H1 (cell line): ENCODE measurements around the gene ATG2B. TPM values are rescaled to one million over a fixed set of nuclear protein-coding genes. Genes with fewer than 3 reads are reported as not detected.

Source experiments
- CTCF ChIA-PET: fragments of 300-600 bp; sonication (Branson Sonifier 250); formaldehyde crosslinking; loops from one replicate; lab custom pipeline; 2021; ENCODE audit not compliant: partially characterized antibody; lab: Charles Lee
- POLR2A ChIA-PET: fragments of 300-600 bp; sonication (Branson Sonifier 250); formaldehyde crosslinking; loops from one replicate; lab custom pipeline; 2021; ENCODE audit warnings: inconsistent platforms; ENCODE audit not compliant: partially characterized antibody; lab: Charles Lee
- DNase-seq, 2 experiments: peaks; one replicate each; pipeline versions ENCODE4 v3.0.0 to v3.0.0-alpha.2; 2010 to 2022; ENCODE audit warnings: low spot score in 2 of 2, low read depth in 1 of 2, mixed read lengths in 1 of 2
- FAIRE-seq: peaks from 2 replicates; lab custom pipeline; 2011; peaks lifted over from hg19 to GRCh38; lab: Jason Lieb, UNC
- H2AFZ ChIP-seq: 2 replicates; pipeline ENCODE4 v1.8.1; 2012; ENCODE audit warnings: low read length, inconsistent platforms
- H2AK5ac ChIP-seq: 2 replicates; pipeline ENCODE4 v1.6.1; 2013; ENCODE audit warnings: low read depth, low read length
- H2BK120ac ChIP-seq: replicated peaks from 2 replicates; pipeline ENCODE3; 2013; ENCODE audit warnings: low read depth, low read length, inconsistent platforms
- H2BK12ac ChIP-seq: 2 replicates; pipeline ENCODE4 v1.6.1; 2013; ENCODE audit warnings: low read depth, low read length
- H2BK15ac ChIP-seq: 2 replicates; pipeline ENCODE4 v1.6.1; 2013; ENCODE audit warnings: low read length
- H2BK20ac ChIP-seq: 2 replicates; pipeline ENCODE4 v1.6.1; 2013; ENCODE audit warnings: low read length
- H2BK5ac ChIP-seq: 2 replicates; pipeline ENCODE4 v1.6.1; 2013; ENCODE audit warnings: low read depth, low read length
- H3K14ac ChIP-seq: 2 replicates; pipeline ENCODE4 v1.6.1; 2013; ENCODE audit warnings: inconsistent platforms; ENCODE audit not compliant: insufficient read length
- H3K18ac ChIP-seq: 2 replicates; pipeline ENCODE4 v1.6.1; 2013; ENCODE audit warnings: low read length; ENCODE audit errors: extremely low read depth
- H3K23ac ChIP-seq: 2 replicates; pipeline ENCODE4 v1.6.1; 2013; ENCODE audit warnings: inconsistent platforms; ENCODE audit not compliant: insufficient read length
- H3K23me2 ChIP-seq: 2 replicates; pipeline ENCODE4 v1.6.1; 2013; ENCODE audit warnings: low read depth, low read length
- H3K27ac ChIP-seq: 2 replicates; pipeline ENCODE4 v1.6.1; 2011; ENCODE audit warnings: low read depth, low read length, inconsistent platforms
- H3K27me3 ChIP-seq, 4 experiments: replicated peaks in 1 of 4; 1 replicate in 1 of 4; 2 replicates in 3 of 4; pipeline versions ENCODE4 v1.6.1 to v1.8.1; 2011 to 2013; ENCODE audit warnings: low read length in 3 of 4, mild to moderate bottlenecking in 3 of 4, inconsistent platforms in 2 of 4, mixed read lengths in 2 of 4, moderate library complexity in 1 of 4; ENCODE audit not compliant: control insufficient read depth in 3 of 4, insufficient read depth in 3 of 4; ENCODE audit errors: extremely low read depth in 1 of 4
- H3K36me3 ChIP-seq, 4 experiments: 2 replicates each; pipeline versions ENCODE4 v1.6.1 to v1.8.1; 2011 to 2013; ENCODE audit warnings: mild to moderate bottlenecking in 4 of 4, low read length in 3 of 4, moderate library complexity in 2 of 4, control low read depth in 1 of 4, inconsistent platforms in 1 of 4; ENCODE audit not compliant: insufficient read depth in 4 of 4, control insufficient read depth in 2 of 4
- H3K4ac ChIP-seq: replicated peaks from 2 replicates; pipeline ENCODE3; 2013; ENCODE audit warnings: low read length, low read depth, mixed read lengths, inconsistent platforms; ENCODE audit not compliant: insufficient read length
- H3K4me1 ChIP-seq, 4 experiments: replicated peaks in 1 of 4; 1 replicate in 1 of 4; 2 replicates in 3 of 4; pipeline versions ENCODE4 v1.6.1 to v1.8.1; 2011 to 2013; ENCODE audit warnings: low read length in 3 of 4, inconsistent platforms in 2 of 4, mixed read lengths in 1 of 4; ENCODE audit not compliant: insufficient read depth in 4 of 4, control insufficient read depth in 3 of 4
- H3K4me2 ChIP-seq, 2 experiments: 2 replicates each; pipeline versions ENCODE4 v1.6.1 to v1.8.1; 2011 to 2013; ENCODE audit warnings: low read depth in 2 of 2, low read length in 2 of 2, control low read depth in 1 of 2, inconsistent platforms in 1 of 2, mild to moderate bottlenecking in 1 of 2; ENCODE audit not compliant: insufficient read depth in 1 of 2
- H3K4me3 ChIP-seq, 4 experiments: fragments of 200-600, 300-600 bp in 1 of 4; sonication (generic), shearing (Covaris generic), sonication (Bioruptor Twin) in 1 of 4; 2 replicates each; pipeline versions ENCODE4 v1.5.1 to v1.8.1; 2011 to 2016; ENCODE audit warnings: low read length in 4 of 4, low read depth in 3 of 4, control low read depth in 2 of 4, inconsistent platforms in 2 of 4, mild to moderate bottlenecking in 2 of 4, mixed read lengths in 1 of 4, moderate library complexity in 1 of 4; ENCODE audit not compliant: insufficient read depth in 2 of 4; ENCODE audit errors: extremely low read depth in 1 of 4
- H3K56ac ChIP-seq: replicated peaks from 2 replicates; pipeline ENCODE3; 2013; ENCODE audit warnings: low read depth, mild to moderate bottlenecking, mixed read lengths, low read length, inconsistent platforms; ENCODE audit not compliant: insufficient read length
- H3K79me1 ChIP-seq: 2 replicates; pipeline ENCODE4 v1.6.1; 2013; ENCODE audit warnings: low read depth, low read length, control low read depth
- H3K79me2 ChIP-seq, 2 experiments: 2 replicates each; pipeline versions ENCODE4 v1.6.1 to v1.8.1; 2012 to 2013; ENCODE audit warnings: low read length in 2 of 2, mild to moderate bottlenecking in 2 of 2, inconsistent platforms in 1 of 2; ENCODE audit not compliant: insufficient read depth in 2 of 2, control insufficient read depth in 1 of 2
- H3K9ac ChIP-seq, 4 experiments: replicated peaks in 1 of 4; 1 replicate in 1 of 4; 2 replicates in 3 of 4; pipeline versions ENCODE4 v1.6.1 to v1.8.1; 2011 to 2013; ENCODE audit warnings: low read depth in 3 of 4, low read length in 3 of 4, control low read depth in 2 of 4, mild to moderate bottlenecking in 2 of 4, moderate library complexity in 2 of 4, inconsistent platforms in 1 of 4; ENCODE audit errors: extremely low read depth in 1 of 4
- H3K9me3 ChIP-seq, 2 experiments: 2 replicates each; pipeline versions ENCODE4 v1.6.1 to v1.8.1; 2012 to 2013; ENCODE audit warnings: mild to moderate bottlenecking in 2 of 2, moderate library complexity in 2 of 2, control low read depth in 1 of 2, inconsistent platforms in 1 of 2, low read depth in 1 of 2, low read length in 1 of 2, mixed read lengths in 1 of 2; ENCODE audit not compliant: insufficient read depth in 2 of 2
- H4K20me1 ChIP-seq, 2 experiments: replicated peaks in 1 of 2; 2 replicates each; pipeline versions ENCODE3 to v1.8.1; 2011 to 2013; ENCODE audit warnings: inconsistent platforms in 2 of 2, low read length in 2 of 2, mild to moderate bottlenecking in 1 of 2; ENCODE audit not compliant: insufficient read depth in 2 of 2, control insufficient read depth in 1 of 2
- H4K5ac ChIP-seq: 2 replicates; pipeline ENCODE4 v1.6.1; 2013; ENCODE audit warnings: low read length, low read depth, mixed read lengths, inconsistent platforms; ENCODE audit not compliant: insufficient read length
- H4K8ac ChIP-seq: 2 replicates; pipeline ENCODE4 v1.8.0; 2013; ENCODE audit warnings: mild to moderate bottlenecking, moderate library complexity, low read length, inconsistent platforms; ENCODE audit not compliant: insufficient read depth; ENCODE audit errors: extremely low read depth
- H4K91ac ChIP-seq: replicated peaks from 2 replicates; pipeline ENCODE3; 2013; ENCODE audit warnings: low read length, mixed read lengths, inconsistent platforms; ENCODE audit not compliant: insufficient read length
- BCL11A ChIP-seq, 2 experiments: IDR thresholded peaks; one replicate each; pipeline ENCODE4 v1.6.1; 2011; ENCODE audit warnings: low read depth in 2 of 2, low read length in 2 of 2, mild to moderate bottlenecking in 2 of 2
- GABPA ChIP-seq: IDR thresholded peaks from 2 replicates; pipeline ENCODE4 v1.6.1; 2011; ENCODE audit warnings: mild to moderate bottlenecking, low read length, moderate library complexity, borderline replicate concordance; ENCODE audit not compliant: insufficient read depth
- RNF2 ChIP-seq: fragments of 200-900, 300-1000 bp; sonication (generic); IDR thresholded peaks from 2 replicates; pipeline ENCODE4 v1.7.1; 2016; ENCODE audit warnings: borderline replicate concordance, low read depth, mild to moderate bottlenecking, antibody characterized with exemption, low read length; ENCODE audit not compliant: poor library complexity, severe bottlenecking; ENCODE audit errors: missing control alignments
- SIN3A ChIP-seq, 2 experiments: IDR thresholded peaks in 1 of 2; conservative IDR thresholded peaks in 1 of 2; 2 replicates each; pipeline ENCODE4 v1.6.1; 2011 to 2012; ENCODE audit warnings: low read length in 2 of 2, improper control_type of control experiment in 1 of 2, low read depth in 1 of 2, mild to moderate bottlenecking in 1 of 2
- TCF12 ChIP-seq: IDR thresholded peaks from 2 replicates; pipeline ENCODE4 v1.6.1; 2011; ENCODE audit warnings: low read depth, mild to moderate bottlenecking, low read length
- WGBS, 2 experiments: shearing (Covaris generic) in 1 of 2; methylation state at CpG; one replicate each; pipeline versions ENCODE4 v1.1.6 to v1.1.7; 2013 to 2015; ENCODE audit warnings: low lambda C conversion rate in 2 of 2, mixed read lengths in 2 of 2, inconsistent platforms in 1 of 2, low coverage in 1 of 2, missing lambda C conversion rate in 1 of 2; ENCODE audit not compliant: insufficient replicate concordance in 2 of 2, insufficient coverage in 1 of 2, insufficient read length in 1 of 2; ENCODE audit errors: extremely low coverage in 1 of 2, missing lambda C conversion rate in 1 of 2; 5-methylcytosine and 5-hydroxymethylcytosine counted together
- polyA plus RNA-seq, 7 experiments: library from polyadenylated mRNA; depleted of rRNA in 3 of 7; stranded (reverse) in 5 of 7; unstranded in 2 of 7; fragments of >200 nt in 5 of 7; fragments of 200-250 nt in 2 of 7; gene quantifications; 1 replicate in 5 of 7; 2 replicates in 1 of 7; 4 replicates in 1 of 7; pipeline versions ENCODE4 v1.2.1 to v1.2.3, GENCODE V29; 2011 to 2013; ENCODE audit warnings: missing spikeins in 2 of 7, mixed read lengths in 2 of 7
- total RNA-seq: library from RNA; stranded (reverse); fragmentation: NEBNext Ultra II Directional; extraction: Animal tissue kit (Norgen Biotek cat#: 25700); gene quantifications from 2 replicates; pipeline ENCODE4 v1.2.1, GENCODE V29; 2021

The ATG2B gene
- total and polyA plus RNA-seq, 2 of the 8 experiments (the other 6 are each of a cell fraction or from before 2014, with no cell fraction given) = 4.6 to 14.4 TPM

DNA sequence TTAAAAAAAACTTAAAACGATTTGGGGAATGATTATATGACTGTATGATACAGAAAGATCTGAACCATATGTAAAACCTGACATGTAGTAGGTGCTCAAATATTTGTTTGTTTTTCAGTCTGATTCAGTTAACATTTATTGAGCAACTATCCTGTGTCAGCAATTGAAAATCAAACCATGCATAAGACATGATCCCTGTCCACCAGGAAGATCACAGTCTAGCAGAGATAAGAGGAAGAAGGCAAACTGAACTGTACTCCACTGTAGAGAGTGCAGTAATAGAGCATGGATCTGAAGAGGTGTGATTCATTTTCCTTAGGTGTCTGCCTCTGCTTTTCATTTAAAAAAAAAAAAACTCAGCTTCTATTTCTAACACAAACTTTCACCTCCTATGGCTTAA is 20.9 kb upstream of the ATG2B start:
- no peak overlapping the region for H2BK12ac ChIP-seq
- no peak overlapping the region for H2BK20ac ChIP-seq
- H3K56ac ChIP-seq = no peak overlapping the region
- FAIRE-seq (no peak), DNase-seq (no peak)
- H3K79me1 ChIP-seq = no peaks in the 10 kb centered on the region
- no peaks in the 10 kb centered on the region for H3K27me3 ChIP-seq
- no peak overlapping the region for H2BK120ac ChIP-seq
- no peak overlapping the region for H3K9ac ChIP-seq
- CTCF ChIA-PET = interaction anchor here (0.6 to 0.7 kb wide), 2 partner anchors 323 to 488 kb away, joined by 3 read pairs; no protein-coding TSS in a partner anchor
- no peak overlapping the region for H4K5ac ChIP-seq
- no peak overlapping the region for H3K14ac ChIP-seq
- no peak overlapping the region for H2BK5ac ChIP-seq
- no peak overlapping the region for H3K4ac ChIP-seq
- no peaks in the 10 kb centered on the region for H3K9me3 ChIP-seq
- H2AFZ ChIP-seq = no peak overlapping the region
- no peak overlapping the region for H4K91ac ChIP-seq
- H2BK15ac ChIP-seq = no peak overlapping the region
- no peak overlapping the region for H3K23ac ChIP-seq
- no peaks in the 10 kb centered on the region for H3K4me1 ChIP-seq
- H3K36me3 ChIP-seq = peaks cover 0 to 42% (median 14%) of the 10 kb centered on the region in 4 experiments; a peak in 5 of 8 replicates
- H4K8ac ChIP-seq = no peak overlapping the region
- TF ChIP-seq RNF2 (no peak), GABPA (no peak), SIN3A (conservative IDR thresholded peaks at IDR 0.05 in 1 of 2, IDR thresholded peaks at IDR 0.05 in 1 of 2; ENCODE audit: low read depth in 1 of 2, low read length in 2 of 2) (no peak), TCF12 (no peak), BCL11A (IDR thresholded peaks at IDR 0.05; ENCODE audit: low read depth in 2 of 2, low read length in 2 of 2) (no peak)
- no peak overlapping the region for H3K4me3 ChIP-seq
- H3K27ac ChIP-seq = no peak overlapping the region
- no peaks in the 10 kb centered on the region for H3K79me2 ChIP-seq
- H3K23me2 ChIP-seq = no peaks in the 10 kb centered on the region
- H3K4me2 ChIP-seq = no peak overlapping the region
- H3K18ac ChIP-seq = no peak overlapping the region
- H2AK5ac ChIP-seq = no peak overlapping the region
- H4K20me1 ChIP-seq = no peaks in the 10 kb centered on the region
- 88% methylated on average over 1 of the region's 1 CpG; no CpG with 5 or more reads in 1 of the 2 experiments for WGBS, 2 experiments
- POLR2A ChIA-PET = interaction anchor here (1.2 kb wide), 1 partner anchor 13 kb away, joined by 3 read pairs; no protein-coding TSS in a partner anchor
